Activated naive CD4-positive, alpha-beta T cell treated with anti-CD3 and anti-CD28 coated beads for 36 hours (primary cell): ENCODE results near the gene GDPD2. TPM values are rescaled to one million over a fixed set of nuclear protein-coding genes. Genes with fewer than 3 reads are reported as not detected.

ENCODE experiments used
- CTCF ChIA-PET: fragments of 350-600 bp; sonication (Branson Sonifier 250); formaldehyde crosslinking; loops from one replicate; lab custom pipeline; 2021; ENCODE audit warnings: antibody characterized with exemption; lab: Charles Lee
- DNase-seq: peaks from one replicate; pipeline ENCODE4 v3.0.0-alpha.2; 2020
- H3K27ac Mint-ChIP-seq: one replicate; pipeline ENCODE4 v1.8.0; 2021; ENCODE audit warnings: mild to moderate bottlenecking, mixed read lengths
- H3K27me3 Mint-ChIP-seq: one replicate; pipeline ENCODE4 v1.8.0; 2021; ENCODE audit warnings: low read depth, mixed read lengths
- H3K36me3 Mint-ChIP-seq: one replicate; pipeline ENCODE4 v1.8.0; 2021; ENCODE audit warnings: low read depth, mixed read lengths
- H3K4me1 Mint-ChIP-seq: one replicate; pipeline ENCODE4 v1.8.0; 2021; ENCODE audit warnings: low read depth, mixed read lengths
- H3K4me3 Mint-ChIP-seq: one replicate; pipeline ENCODE4 v1.8.0; 2021; ENCODE audit warnings: mild to moderate bottlenecking, moderate library complexity, mixed read lengths
- H3K9me3 Mint-ChIP-seq: one replicate; pipeline ENCODE4 v1.8.0; 2021; ENCODE audit warnings: mixed read lengths
- intact Hi-C: fragments of 100-400 bp; cut with micrococcal nuclease; formaldehyde crosslinking; loops from one replicate; pipeline ENCODE4 v1.15.1; 2023
- total RNA-seq, 2 experiments: library from RNA; stranded (reverse); gene quantifications; one replicate each; pipeline ENCODE4 v1.2.3, GENCODE V29; 2021

Gene GDPD2
- total RNA-seq, 2 experiments from 2014 or later: not detected

GRCh38 chrX:70426286-70427278 lies 3.5 kb downstream of the GDPD2 start:
- Mint-ChIP-seq H3K36me3 (no peaks in the 10 kb centered on the region), H3K27me3 (no peaks in the 10 kb centered on the region), H3K4me1 (no peaks in the 10 kb centered on the region), H3K9me3 (no peaks in the 10 kb centered on the region), H3K27ac (no peak overlapping the region), H3K4me3 (no peak overlapping the region)
- CTCF ChIA-PET: no interaction called here
- intact Hi-C loops: no loop called here
- DNase-seq: no peak

GRCh38 chrX:70427365-70427764 lies 4.3 kb downstream of the GDPD2 start:
- Mint-ChIP-seq H3K4me3 (no peak overlapping the region), H3K27ac (no peak overlapping the region), H3K36me3 (no peaks in the 10 kb centered on the region), H3K27me3 (no peaks in the 10 kb centered on the region), H3K4me1 (no peaks in the 10 kb centered on the region), H3K9me3 (no peaks in the 10 kb centered on the region)
- CTCF ChIA-PET: no interaction called here
- no peak for DNase-seq
- intact Hi-C loops: no loop called here

- H3K27ac Mint-ChIP-seq: no peak overlapping the region
- CTCF ChIA-PET: interaction anchor here (0.6 kb wide), 1 partner anchor 41 kb away, joined by 3 read pairs; no protein-coding TSS in a partner anchor
- intact Hi-C loops: no loop called here
- H3K4me1 Mint-ChIP-seq: peaks cover 4% of the 10 kb centered on the region
- no peak overlapping the region for H3K4me3 Mint-ChIP-seq
- no peak for DNase-seq
- no peaks in the 10 kb centered on the region for H3K36me3 Mint-ChIP-seq
- peaks cover 2% of the 10 kb centered on the region for H3K27me3 Mint-ChIP-seq
- no peaks in the 10 kb centered on the region for H3K9me3 Mint-ChIP-seq
Observed at GRCh38 chrX:70429759-70430158, 6.6 kb downstream of the GDPD2 start.

GRCh38 chrX:70432936-70433847 lies 10.1 kb downstream of the GDPD2 start:
- DNase-seq: no peak
- CTCF ChIA-PET: interaction anchor here (0.5 to 1.6 kb wide), 5 partner anchors 9 to 517 kb away, joined by 3 to 6 read pairs (median 3); partner anchors contain the start of genes KIF4A and PDZD11
- H3K9me3 Mint-ChIP-seq: no peaks in the 10 kb centered on the region
- H3K27me3 Mint-ChIP-seq: peaks cover 11% of the 10 kb centered on the region
- no peaks in the 10 kb centered on the region for H3K36me3 Mint-ChIP-seq
- intact Hi-C loops: no loop called here
- H3K27ac Mint-ChIP-seq: peak overlapping the region; percentile 50
- peak overlapping the region; percentile 84 for H3K4me3 Mint-ChIP-seq
- H3K4me1 Mint-ChIP-seq: peaks cover 7% of the 10 kb centered on the region

- peak overlapping the region; percentile 84 for H3K4me3 Mint-ChIP-seq
- peak; percentile 80 for DNase-seq
- peaks cover 11% of the 10 kb centered on the region for H3K27me3 Mint-ChIP-seq
- H3K27ac Mint-ChIP-seq: peak overlapping the region; percentile 50
- H3K4me1 Mint-ChIP-seq: peaks cover 7% of the 10 kb centered on the region
- H3K36me3 Mint-ChIP-seq: no peaks in the 10 kb centered on the region
- no peaks in the 10 kb centered on the region for H3K9me3 Mint-ChIP-seq
- CTCF ChIA-PET: interaction anchor here (1.0 to 1.6 kb wide), 4 partner anchors 9 to 144 kb away, joined by 3 to 4 read pairs (median 3); partner anchors contain the start of genes KIF4A and PDZD11
- intact Hi-C loops: loop anchor here (1.0 to 2.0 kb wide), 5 partner anchors 20 to 401 kb away; partner anchors contain the start of genes IGBP1 and KIF4A
Observed at GRCh38 chrX:70433848-70434351, 10.8 kb downstream of the GDPD2 start.

- Mint-ChIP-seq H3K4me3 (peak overlapping the region; percentile 84), H3K9me3 (no peaks in the 10 kb centered on the region), H3K4me1 (peaks cover 7% of the 10 kb centered on the region), H3K27ac (no peak overlapping the region), H3K36me3 (no peaks in the 10 kb centered on the region), H3K27me3 (peaks cover 13% of the 10 kb centered on the region)
- peak; percentile 76 for DNase-seq
- CTCF ChIA-PET: interaction anchor here (1.0 to 1.8 kb wide), 5 partner anchors 8 to 231 kb away, joined by 3 to 9 read pairs (median 3); partner anchors contain the start of genes KIF4A and PDZD11
- intact Hi-C loops: loop anchor here (1.0 to 2.0 kb wide), 5 partner anchors 20 to 402 kb away; partner anchors contain the start of genes IGBP1 and KIF4A
Observed at GRCh38 chrX:70434352-70434866, 11.3 kb downstream of the GDPD2 start.

- no peak for DNase-seq
- H3K27ac Mint-ChIP-seq: no peak overlapping the region
- H3K4me3 Mint-ChIP-seq: peak overlapping the region; percentile 84
- CTCF ChIA-PET: interaction anchor here (0.7 to 1.8 kb wide), 4 partner anchors 9 to 238 kb away, joined by 3 to 9 read pairs (median 5); no protein-coding TSS in a partner anchor
- intact Hi-C loops: loop anchor here (1.0 to 2.0 kb wide), 5 partner anchors 19 to 402 kb away; partner anchors contain the start of genes IGBP1 and KIF4A
- H3K36me3 Mint-ChIP-seq: no peaks in the 10 kb centered on the region
- H3K4me1 Mint-ChIP-seq: peaks cover 7% of the 10 kb centered on the region
- peaks cover 14% of the 10 kb centered on the region for H3K27me3 Mint-ChIP-seq
- H3K9me3 Mint-ChIP-seq: no peaks in the 10 kb centered on the region
Observed at GRCh38 chrX:70434914-70435586, 11.9 kb downstream of the GDPD2 start.

- H3K27me3 Mint-ChIP-seq: peaks cover 17% of the 10 kb centered on the region
- CTCF ChIA-PET: interaction anchor here (0.8 to 1.8 kb wide), 2 partner anchors 21 to 229 kb away, joined by 4 to 7 read pairs; no protein-coding TSS in a partner anchor
- intact Hi-C loops: no loop called here
- H3K4me3 Mint-ChIP-seq: no peak overlapping the region
- H3K27ac Mint-ChIP-seq: no peak overlapping the region
- peak; percentile 19 for DNase-seq
- H3K9me3 Mint-ChIP-seq: no peaks in the 10 kb centered on the region
- H3K36me3 Mint-ChIP-seq: no peaks in the 10 kb centered on the region
- H3K4me1 Mint-ChIP-seq: peaks cover 7% of the 10 kb centered on the region
Observed at GRCh38 chrX:70436343-70436742, 13.2 kb downstream of the GDPD2 start.

GRCh38 chrX:70437011-70437410 lies 13.9 kb downstream of the GDPD2 start:
- H3K4me1 Mint-ChIP-seq: peaks cover 7% of the 10 kb centered on the region
- H3K36me3 Mint-ChIP-seq: no peaks in the 10 kb centered on the region
- no peak overlapping the region for H3K27ac Mint-ChIP-seq
- no peaks in the 10 kb centered on the region for H3K9me3 Mint-ChIP-seq
- DNase-seq: no peak
- H3K27me3 Mint-ChIP-seq: peaks cover 17% of the 10 kb centered on the region
- CTCF ChIA-PET: no interaction called here
- intact Hi-C loops: no loop called here
- H3K4me3 Mint-ChIP-seq: no peak overlapping the region

GRCh38 chrX:70437921-70438665 lies 15.0 kb downstream of the GDPD2 start:
- Mint-ChIP-seq H3K9me3 (no peaks in the 10 kb centered on the region), H3K4me3 (no peak overlapping the region), H3K36me3 (no peaks in the 10 kb centered on the region), H3K27me3 (peaks cover 20% of the 10 kb centered on the region), H3K27ac (no peak overlapping the region), H3K4me1 (peaks cover 6% of the 10 kb centered on the region)
- intact Hi-C loops: no loop called here
- no peak for DNase-seq
- CTCF ChIA-PET: no interaction called here
